Measurements from ENCODE around the gene POLE3. TPM values are rescaled to one million over a fixed set of nuclear protein-coding genes. Genes with fewer than 3 reads are reported as not detected.
"Not testable (repeated sequence)": the region's sequence is repeated elsewhere in the genome, so short reads cannot be mapped to it uniquely, and the experiment has no call there.

Gene POLE3
- total RNA-seq, 1 donor from 2014 or later: 86.4 TPM

DNA sequence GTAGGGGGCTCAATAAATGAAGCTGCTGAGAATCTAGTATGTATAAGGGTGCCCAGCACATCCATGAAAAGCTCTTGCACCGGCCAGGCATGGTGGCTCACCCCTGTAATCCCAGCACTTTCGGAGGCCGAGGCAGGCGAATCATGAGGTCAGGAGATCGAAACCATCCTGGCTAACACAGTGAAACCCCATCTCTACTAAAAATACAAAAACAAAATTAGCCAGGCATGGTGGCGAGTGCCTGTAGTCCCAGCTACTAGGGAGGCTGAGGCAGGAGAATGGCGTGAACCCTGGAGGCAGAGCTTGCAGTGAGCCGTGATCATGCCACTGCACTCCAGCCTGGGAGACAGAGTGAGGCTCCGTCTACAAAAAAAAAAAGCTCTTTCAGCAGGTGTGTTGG lies 4.1 kb downstream of the POLE3 start:
- intact Hi-C loops (cut with micrococcal nuclease): not testable (repeated sequence)

DNA sequence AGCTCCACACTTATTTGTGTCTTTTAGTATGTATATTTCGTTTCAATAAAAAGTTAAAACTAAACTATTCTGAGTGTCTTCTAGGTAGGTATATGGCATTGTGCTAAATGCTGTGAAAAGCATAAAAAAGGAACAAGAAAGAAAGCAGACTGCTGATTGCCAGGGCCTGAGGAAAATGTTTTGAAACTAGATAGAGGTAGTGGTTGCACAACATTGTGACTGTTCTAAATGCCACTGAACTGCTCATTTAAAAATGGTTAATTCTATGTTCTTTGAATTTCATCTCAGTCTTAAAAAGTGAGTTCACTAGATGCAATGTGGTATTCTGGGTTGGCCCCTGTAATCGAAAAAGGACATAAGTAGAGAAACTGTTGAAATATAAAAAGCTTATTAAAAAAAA lies 6.8 kb downstream of the POLE3 start:
- intact Hi-C loops (cut with micrococcal nuclease): loop anchor here (5.0 kb wide), 1 partner anchor 686 kb away; the partner anchor contains the start of gene INIP

DNA sequence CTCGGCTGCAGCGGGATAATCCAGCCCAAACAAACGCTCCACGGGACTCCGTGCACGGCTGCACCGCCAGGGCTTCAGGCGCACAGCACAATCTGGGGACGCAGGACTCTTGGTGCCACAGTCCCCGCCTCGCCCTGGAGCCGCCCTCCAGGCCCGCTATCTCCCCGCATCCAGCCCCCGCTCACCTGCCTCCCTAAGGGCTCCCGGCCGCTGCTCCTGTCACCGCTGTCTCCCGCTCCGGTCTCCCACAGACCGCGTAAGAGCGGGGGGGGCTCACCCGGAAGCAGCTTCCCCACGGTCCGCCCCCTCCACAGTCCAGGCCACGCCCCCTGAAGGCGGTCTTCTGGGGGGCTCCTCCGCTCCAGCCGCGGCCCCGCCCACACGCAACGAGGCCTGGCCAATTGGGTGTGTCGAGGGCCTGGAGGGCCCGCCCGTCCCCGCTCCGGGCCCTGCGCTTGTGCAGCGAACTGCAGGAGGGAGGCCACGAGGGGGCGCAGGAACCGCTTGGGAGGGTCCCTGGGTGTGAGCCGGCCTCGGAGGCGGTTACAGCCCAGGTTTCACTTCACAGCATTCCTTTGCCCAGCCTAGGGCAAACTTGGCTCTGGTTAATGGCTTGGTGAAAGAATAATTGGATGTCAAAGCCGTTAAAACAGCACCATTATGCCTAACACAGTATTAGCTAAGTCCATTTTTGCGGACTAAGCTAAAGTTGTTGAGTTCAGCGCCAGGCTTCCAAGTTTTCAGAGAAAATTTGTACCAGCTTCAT lies 9.3 kb downstream of the POLE3 start, which contains the start of gene ALAD:
TSS of gene ALAD (minus strand) at position 258 of the 766 bp plus-strand sequence. CDS start 7,725 bp downstream, outside the sequence.
- intact Hi-C loops (cut with micrococcal nuclease): loop anchor here (1.0 to 5.0 kb wide), 9 partner anchors 9 to 684 kb away; partner anchors contain the start of genes C9orf43, CDC26, INIP and POLE3

DNA sequence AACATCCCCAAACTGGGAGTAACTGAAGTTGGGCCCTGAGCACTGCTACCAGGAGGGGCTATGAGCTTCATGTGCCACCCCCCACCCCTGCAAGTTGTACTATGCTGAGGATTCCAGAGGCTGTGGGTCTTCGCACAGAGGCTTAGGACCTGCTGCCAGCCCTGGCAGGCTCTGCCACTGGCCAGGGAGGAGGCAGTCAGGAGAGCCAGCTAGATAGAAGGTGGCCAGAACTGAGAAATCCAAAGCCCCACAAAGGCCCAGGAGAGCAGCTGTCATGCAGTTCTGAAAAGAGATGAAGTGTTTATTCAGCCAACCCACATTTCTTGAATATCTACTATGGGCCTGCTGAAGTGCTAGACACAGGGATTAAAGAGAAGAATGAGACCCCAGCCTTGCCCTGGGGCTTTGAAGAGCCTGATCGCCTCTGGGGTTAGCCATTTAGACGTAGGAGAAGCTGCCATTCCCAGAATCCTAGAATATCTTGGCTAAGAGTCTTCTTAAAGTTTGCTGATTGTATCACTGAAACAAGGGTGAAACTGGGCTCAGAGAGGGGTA lies 10.8 kb downstream of the POLE3 start:
- intact Hi-C loops (cut with micrococcal nuclease): loop anchor here (5.0 kb wide), 1 partner anchor 682 kb away; the partner anchor contains the start of gene INIP

DNA sequence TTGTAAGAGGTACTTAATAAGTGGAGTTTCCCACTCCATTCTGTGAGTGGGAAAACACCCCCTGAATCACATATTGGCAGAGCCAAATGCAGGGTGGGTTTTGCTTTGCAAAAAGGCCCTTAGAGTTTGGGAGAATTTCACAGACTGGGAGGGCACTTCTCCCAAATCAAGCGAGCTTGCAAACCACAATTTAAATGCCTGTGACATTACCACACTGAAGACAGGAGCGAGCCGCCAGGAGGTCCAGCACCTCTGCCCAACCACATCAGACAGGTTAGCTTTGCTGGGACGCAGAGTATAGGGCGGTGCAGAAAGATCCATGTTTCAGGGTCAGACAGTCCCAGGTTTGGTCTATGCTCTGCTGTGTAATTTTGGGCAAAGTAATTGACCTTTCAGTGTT lies 11.7 kb downstream of the POLE3 start:
- intact Hi-C loops (cut with micrococcal nuclease): no loop called here

DNA sequence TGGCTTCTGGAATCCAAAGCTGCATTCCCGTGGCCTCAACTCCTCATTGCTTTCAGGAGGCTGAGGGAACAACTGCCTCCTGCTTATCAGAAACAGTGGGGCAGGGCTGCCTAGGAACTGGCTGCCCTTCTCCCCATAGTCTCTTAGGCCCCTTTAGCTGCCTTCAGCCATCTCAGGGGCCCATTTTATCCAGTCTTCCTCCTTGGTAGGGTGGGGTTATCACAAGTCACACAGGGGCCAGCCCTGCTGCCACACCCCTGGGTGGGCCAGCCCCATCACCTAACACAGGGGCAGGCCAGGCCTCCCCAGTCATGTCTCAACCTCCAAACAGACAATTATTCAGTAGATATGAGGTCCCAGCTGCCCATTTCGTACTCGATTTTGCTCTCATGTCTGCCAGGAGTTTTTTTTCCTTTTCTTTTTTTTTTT lies 13.3 kb downstream of the POLE3 start:
- intact Hi-C loops (cut with micrococcal nuclease): no loop called here

DNA sequence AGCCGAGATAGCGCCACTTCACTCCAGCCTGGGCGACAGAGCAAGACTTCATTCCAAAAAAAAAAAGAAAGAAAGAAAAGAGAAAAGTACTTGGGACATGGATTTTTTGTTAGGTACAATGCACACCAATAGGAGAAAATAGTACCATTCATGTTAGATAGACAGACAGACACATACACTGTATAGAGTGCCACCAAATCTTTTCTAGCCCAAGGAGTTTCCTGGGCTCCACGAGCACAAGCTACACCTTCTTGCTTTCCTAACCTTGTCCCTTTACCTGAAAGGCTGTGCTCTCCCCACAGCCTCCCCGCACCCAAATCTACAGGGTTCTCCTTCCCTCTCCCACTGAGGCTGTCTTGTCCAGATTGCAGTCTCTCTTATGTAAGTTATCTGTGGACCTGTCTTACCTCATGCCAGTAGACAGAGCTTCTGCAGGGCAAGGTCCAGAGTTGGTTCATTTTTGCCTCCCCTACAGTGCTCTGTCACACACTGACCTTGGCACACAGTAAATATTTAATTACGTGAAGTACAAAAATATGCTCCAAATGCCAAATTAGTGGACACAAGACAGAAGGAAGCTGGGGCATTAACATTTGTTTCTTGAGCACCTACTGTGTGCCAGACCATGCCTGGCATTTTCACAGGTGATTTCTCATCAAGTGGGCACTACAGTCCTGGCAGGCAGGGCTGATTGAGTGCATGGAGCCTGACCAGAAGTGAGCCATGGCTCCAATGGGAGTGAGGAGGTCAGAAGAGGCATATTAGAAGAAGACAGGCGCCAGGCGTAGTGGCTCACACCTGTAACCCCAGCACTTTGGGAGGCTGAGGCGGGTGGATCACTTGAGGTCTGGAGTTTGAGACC lies 15.2 kb downstream of the POLE3 start:
- intact Hi-C loops (cut with micrococcal nuclease): no loop called here

DNA sequence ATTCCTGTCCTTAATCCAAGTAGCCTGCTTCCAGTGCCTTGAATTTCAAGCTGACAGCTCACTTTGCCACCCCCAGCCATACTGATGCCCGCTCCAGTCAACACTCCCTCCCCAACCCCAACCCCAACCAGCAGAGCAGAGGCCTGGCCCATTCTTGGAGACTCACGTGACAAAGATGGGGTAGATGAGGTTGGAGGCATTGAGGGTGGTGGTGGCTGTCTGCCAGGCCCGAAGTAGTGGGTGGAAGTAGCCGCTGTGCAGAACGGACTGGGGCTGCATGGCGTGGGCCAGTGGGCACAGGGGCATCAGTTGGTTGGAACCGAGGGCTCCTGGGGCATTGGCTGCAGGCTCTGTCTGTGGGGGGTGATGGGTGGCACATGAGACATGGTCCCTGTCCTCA lies 17.2 kb downstream of the POLE3 start:
- intact Hi-C loops (cut with micrococcal nuclease): no loop called here

DNA sequence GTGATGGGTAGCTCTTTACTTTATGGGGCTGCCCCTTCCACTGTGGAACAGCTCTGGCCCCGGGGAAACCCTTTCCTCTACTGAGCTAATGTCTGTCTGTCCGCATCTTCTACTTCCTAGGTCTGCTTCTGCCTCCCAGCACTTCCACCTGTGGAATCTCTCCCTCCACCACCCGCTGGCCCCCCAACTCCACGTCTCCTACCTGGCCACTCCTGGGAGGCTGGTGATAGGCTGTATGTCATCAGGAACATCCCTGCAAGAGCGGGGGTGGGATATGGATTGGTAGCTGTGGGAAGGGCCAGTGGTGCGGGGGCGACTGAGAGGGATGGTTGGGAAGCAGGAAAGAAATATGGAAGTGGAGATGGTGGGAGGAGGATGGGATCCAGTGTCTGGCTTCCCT lies 18.6 kb downstream of the POLE3 start:
- intact Hi-C loops (cut with micrococcal nuclease): no loop called here

DNA sequence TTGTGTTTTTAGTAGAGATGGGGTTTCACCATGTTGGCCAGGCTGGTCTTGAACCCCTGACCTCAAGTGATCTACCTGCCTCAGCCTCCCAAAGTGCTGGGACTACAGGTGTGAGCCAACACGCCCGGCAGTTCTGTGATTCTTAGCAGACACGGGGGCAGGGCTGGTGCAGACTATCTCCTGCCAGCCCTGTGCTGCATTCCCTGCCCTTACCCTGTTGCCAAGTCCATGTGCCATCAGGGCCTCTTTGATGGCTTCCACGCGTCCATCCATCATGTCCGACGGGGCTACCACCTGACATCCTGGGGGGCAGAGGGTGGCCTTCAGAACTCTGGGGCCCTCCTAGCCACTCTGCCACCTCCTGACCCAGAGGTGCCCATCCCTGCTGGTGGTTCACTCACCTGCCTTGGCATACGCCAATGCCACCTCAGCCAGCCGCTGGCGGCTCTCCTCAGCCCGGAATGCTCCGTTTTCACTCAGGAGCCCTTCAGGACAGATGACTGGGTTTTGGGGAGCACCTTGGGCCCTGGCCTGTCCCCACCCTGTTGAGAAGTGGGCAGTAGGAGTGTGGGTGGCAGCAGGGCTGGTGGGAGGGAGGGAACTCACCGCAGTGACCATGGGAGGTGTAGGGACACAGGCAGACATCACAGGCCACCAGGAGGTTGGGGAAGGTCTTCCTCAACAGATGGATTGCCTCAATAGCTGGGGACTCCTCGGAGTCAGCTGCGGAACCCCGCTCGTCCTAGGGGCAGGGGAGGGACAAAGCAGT lies 20.1 kb downstream of the POLE3 start:
- intact Hi-C loops (cut with micrococcal nuclease): no loop called here

DNA sequence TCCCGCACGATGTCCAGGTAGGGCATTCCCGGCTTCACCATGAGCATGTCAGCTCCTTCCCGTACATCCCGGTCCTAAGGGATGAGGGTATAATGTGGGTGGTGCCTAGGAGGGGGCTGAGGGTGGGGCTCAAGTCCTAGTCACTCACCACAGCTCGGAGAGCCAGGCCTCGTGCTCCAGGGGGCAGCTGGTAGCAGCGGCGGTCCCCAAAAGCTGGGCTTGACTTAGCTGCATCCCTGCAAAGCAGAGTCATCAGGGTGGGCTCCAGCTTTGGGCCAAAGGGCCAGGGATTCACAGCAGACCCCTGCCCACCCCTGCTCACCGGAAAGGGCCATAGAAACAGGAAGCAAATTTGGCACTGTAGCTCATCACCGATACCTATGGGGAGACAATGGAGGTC lies 21.0 kb downstream of the POLE3 start:
- intact Hi-C loops (cut with micrococcal nuclease): no loop called here

DNA sequence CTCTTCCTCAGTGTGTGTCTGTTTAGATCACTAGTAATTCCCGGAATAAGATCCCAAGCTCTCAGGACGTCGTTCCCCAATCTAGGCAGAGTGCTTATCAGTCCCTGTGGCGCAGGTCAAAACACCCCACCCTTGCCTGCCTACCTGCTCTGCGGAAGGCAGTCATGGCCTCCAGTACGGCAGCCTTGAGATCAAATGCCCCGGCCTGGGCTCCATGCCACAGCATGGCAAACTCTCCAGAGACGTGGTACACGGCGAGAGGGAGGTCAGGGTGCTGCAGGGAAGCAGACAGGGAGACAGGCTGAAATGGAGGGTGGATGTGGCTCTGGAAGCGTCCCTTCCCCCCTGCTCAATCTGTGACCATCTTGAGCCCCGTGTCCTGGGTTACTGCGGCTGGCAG lies 21.6 kb downstream of the POLE3 start:
- intact Hi-C loops (cut with micrococcal nuclease): no loop called here

DNA sequence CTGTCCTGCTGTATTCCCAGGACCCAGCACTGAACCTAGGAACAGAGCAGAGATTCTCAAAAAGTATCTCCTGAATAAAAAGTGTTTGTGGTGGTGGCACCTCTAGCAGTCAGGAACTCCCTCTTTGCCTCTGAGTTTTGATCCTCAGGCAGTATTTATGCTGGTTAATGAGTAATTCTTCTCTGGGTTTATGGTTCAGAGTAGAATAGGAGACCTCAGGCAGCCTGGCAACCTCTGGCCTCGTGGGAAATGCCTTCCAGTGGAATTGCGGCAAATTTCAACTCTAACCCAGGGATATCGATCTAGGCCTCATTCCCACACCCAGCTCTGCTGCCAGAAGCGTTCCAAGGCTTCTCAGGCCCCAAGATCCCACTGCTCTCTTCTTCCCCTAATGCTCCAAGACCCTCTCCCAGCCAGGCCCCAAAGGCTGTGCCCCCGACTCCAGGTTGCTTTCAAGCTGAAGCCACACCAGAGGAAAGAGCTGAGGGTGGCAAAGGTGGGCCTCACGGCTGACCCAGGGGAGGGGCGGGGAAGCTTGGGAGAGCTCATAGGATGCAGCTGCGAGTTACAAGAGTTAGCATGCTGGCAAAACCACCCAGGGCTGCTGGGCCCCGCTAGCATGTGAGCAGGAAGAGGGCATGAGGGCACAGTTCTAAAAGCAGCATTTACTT lies 22.8 kb downstream of the POLE3 start:
- intact Hi-C loops (cut with micrococcal nuclease): no loop called here

DNA sequence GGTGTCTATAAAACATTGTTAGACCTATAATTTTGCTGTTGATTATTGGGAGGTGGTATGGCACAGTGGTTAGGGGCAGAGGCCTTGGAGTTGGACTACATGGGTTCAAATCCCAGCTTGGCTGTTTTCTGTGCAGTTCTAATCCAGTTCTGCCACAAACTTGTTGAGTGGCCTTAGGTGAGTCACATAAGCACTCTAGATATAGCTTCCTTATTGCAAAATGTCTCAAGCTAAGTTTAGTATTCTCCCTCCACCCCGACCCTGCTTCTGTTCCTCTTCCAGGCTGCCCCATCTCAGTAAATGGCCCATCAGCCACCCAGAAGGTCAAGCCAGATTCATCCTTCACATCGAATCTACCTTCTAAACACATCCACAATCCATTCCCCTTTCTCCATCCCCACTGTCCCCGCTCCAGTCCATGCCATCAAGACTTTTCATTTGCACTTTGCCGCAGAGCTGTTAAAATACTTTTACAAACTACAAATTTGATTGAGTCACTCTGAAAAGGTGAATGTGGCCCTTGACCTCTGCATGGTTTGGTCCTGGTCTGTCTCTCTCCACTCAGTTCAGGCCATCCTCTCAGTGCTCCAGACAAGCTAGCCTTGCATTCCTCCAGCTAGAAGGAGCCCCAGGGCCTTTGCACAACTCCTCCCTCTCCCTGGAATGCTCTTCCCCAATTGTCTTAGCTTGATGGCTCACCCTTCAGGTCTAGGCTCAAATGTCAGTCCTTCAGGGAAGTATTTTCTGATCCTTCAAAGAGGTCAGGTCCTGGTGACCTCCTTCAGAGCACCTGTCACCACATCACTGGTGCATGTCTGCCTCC lies 23.7 kb downstream of the POLE3 start:
- intact Hi-C loops (cut with micrococcal nuclease): no loop called here

DNA sequence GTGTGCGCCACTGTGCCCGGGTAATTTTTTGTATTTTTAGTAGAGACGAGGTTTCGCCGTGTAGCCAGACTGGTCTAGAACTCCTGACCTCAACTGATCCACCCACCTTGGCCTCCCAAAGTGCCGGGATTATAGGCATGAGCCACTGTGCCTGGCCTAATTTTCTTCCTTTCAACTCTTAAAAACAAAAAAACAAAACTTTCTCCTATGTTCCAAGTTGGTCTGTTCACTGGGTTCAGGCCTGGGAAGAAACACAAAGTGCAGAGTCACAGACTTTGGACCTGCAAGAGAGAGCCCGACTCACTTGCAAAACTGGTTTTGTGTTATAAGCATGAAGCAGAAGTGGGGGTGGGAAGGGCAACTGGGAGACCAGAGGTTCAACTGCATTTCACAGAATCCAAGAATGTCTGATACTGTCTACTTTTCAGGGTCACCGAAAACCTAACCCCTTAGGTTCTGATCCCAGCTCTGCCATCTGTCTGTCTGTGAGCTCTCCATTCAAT lies 28.5 kb downstream of the POLE3 start:
- intact Hi-C loops (cut with micrococcal nuclease): no loop called here

DNA sequence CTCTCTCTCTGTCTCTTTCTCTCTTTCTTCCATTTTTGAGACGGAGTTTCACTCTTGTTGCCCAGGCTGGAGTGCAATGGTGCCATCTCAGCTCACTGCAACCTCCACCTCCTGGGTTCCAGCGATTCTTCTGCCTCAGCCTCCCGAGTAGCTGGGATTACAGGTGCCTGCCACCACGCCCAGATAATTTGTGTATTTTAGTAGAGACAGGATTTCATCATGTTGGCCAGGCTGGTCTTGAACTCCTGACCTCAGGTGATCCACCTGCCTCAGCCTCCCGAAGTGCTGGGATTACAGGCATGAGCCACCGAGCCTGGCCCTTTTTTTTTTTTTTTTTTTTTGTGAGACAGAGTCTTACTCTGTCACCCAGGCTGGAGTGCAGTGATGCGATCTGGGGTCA lies 29.0 kb downstream of the POLE3 start:
- intact Hi-C loops (cut with micrococcal nuclease): not testable (repeated sequence)

DNA sequence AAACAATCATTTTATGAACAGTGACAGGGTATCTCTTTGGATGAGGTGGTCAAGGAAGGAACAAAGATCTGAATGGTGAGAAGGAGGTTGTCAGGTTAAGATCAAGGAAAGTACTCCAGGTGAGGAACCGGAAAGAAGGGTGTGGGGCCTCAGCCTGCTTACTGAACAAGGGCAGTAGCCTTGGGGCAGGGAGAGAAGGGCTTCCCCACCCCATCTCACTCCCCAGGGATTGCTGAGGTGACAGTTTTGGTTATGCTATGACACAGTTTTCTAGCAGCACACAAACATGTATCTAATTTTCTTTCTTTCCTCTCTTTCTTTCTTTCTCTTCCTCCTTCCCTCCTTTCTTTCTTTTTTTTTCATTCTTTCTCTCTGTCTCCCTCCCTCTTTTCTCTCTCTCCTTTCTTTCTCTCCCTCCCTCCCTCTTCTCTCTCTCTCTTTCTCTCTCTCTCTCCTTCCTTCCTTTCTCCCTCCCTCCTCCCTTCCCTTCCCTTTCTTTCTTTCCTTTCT lies 29.6 kb downstream of the POLE3 start:
- intact Hi-C loops (cut with micrococcal nuclease): no loop called here

DNA sequence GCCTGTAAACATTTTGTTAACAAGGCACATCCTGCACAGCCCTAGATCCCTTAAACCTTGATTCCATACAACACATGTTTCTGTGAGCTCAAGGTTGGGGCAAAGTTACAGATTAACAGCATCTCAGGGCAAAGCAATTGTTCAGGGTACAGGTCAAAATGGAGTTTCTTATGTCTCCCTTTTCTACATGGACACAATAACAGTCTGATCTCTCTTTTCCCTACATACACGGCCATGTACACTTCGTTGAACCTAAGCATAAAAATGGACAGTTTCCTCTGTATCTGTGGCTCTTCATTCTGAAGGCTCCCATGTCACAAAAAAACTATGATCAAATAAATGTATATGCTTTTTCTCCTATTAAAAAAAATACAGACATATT lies 30.7 kb downstream of the POLE3 start:
- intact Hi-C loops (cut with micrococcal nuclease): not testable (repeated sequence)

DNA sequence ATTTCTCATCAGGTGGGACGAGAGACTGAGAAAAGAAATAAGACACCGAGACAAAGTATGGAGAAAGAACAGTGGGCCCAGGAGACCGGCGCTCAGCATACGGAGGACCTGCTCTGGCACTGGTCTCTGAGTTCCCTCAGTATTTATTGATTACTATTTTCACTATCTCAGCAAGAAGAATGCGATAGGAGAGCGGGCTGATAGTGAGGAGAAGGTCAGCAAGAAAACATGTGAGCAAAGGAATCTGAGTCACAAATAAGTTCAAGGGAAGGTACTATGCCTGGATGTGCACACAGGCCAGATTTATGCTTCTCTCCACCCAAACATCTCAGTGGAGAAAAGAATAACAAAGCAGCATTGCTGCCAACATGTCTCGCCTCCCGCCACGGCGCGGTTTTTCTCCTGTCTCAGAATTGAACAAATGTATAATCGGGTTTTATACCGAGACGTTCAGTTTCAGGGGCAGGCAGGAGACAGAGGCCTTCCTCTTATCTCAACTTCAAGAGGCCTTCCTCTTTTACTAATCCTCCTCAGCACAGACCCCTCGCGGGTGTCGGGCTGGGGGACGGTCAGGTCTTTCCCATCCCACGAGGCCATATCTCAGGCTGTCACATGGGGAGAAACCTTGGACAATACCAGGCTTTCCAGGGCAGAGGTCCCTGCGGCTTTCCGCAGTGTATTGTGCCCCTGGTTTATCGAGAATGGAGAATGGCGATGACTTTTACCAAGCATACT lies 31.2 kb downstream of the POLE3 start:
- intact Hi-C loops (cut with micrococcal nuclease): not testable (repeated sequence)
